ENCODE results near the gene TSTD2.

The TSTD2 gene

DNA sequence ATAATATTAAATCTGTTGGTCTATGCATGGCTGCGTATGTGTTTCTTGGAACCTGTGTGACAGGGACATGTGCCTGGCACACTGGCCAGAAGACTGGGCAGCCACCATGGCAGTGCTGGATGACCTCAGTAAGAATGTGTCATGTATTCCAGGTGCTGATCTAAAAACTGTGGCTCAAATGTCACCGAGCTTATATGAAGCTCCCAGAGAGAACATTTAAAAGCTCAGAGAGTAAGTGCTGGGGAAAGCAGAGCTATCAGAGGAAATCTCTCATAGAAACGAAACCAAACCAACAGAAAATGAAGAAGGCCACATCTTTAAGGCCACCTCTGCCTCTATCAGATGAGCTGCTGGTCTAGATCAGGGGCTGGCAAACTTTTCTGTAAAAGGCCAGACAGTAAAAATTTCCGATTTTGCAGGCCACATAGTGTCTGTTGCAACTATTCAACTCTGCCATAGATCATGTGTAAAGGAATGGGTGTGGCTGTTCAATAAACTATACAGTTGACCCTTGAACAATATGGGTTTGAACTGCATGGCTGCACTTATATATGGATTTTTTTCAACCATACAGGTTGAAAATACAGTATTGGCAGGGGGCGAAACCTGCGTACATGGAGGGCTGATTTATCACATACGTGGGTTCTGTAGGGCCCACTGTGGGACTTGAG lies 31.8 kb downstream of the TSTD2 start:
- H3K36me3 ChIP-seq (ENCODE audit: control insufficient read depth, insufficient read depth, low read length): peaks cover 10% of the 10 kb centered on the region
- no peak overlapping the region for H3K27ac ChIP-seq (ENCODE audit: low read depth, low read length)
- H2BK120ac ChIP-seq (ENCODE audit: low read depth, low read length): no peak overlapping the region
- H4K8ac ChIP-seq (ENCODE audit: low read depth, low read length): no peak overlapping the region
- H3K79me2 ChIP-seq (ENCODE audit: control insufficient read depth, insufficient read depth, low read length): no peaks in the 10 kb centered on the region
- no CpG with 5 or more reads among the region's 7 CpGs for WGBS (ENCODE audit: extremely low coverage, insufficient coverage, low lambda C conversion rate)
- no peak overlapping the region for H3K18ac ChIP-seq (ENCODE audit: low read length)
- H3K4me3 ChIP-seq (ENCODE audit: low read length): no peak overlapping the region
- H3K4ac ChIP-seq (ENCODE audit: low read depth, low read length): no peak overlapping the region
- no peaks in the 10 kb centered on the region for H3K4me1 ChIP-seq (ENCODE audit: control insufficient read depth, low read depth, low read length)
- no peak overlapping the region for H3K4me2 ChIP-seq (ENCODE audit: low read length)
- H2BK5ac ChIP-seq (ENCODE audit: low read length): no peak overlapping the region
- DNase-seq: no peak
- no peak overlapping the region for H4K5ac ChIP-seq (ENCODE audit: low read length)
- H3K27me3 ChIP-seq (ENCODE audit: insufficient read depth, low read length, poor library complexity): no peaks in the 10 kb centered on the region
- no peak overlapping the region for H3K9ac ChIP-seq (ENCODE audit: low read length)
- H3K56ac ChIP-seq (ENCODE audit: low read length): no peak overlapping the region
- no peak overlapping the region for H2BK15ac ChIP-seq (replicated peaks; ENCODE audit: low read depth)
- no peak overlapping the region for H3K23ac ChIP-seq (ENCODE audit: low read length)
- H2AK5ac ChIP-seq (ENCODE audit: low read length): no peak overlapping the region
- no peaks in the 10 kb centered on the region for H3K79me1 ChIP-seq (ENCODE audit: low read length)

DNA sequence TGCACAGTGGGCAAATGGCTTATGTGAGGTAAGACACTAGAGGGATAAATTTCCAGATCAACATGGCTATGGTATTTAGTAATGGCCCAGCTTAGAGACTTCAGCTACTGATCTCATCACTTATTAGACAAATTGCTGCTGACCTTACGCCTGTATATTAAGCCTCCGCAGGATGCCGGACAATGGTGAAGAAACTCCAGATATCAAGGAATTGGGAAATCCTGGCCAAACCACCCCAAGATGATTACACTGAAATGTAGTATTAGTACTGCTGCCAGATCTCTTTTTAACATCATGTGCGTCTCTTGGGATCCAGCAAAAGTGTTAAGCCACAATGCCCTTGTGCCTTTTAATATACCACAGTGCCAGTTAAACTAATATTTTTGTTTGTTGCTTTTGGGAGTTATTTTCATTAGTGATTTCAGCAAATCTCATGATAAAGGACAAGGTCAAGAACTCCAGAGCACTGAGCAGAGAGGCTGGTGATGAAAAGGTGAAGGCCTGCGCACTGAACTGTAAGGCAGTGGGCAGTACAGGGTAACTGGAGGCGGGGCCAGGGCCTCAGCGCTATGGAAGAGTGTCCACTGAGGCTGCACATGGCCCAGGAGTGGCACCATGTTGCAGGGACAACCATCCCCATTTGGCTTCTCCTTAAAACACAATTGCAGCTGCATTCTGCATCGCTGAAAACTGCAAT lies 32.5 kb downstream of the TSTD2 start:
- Histone ChIP-seq H3K4me3 (ENCODE audit: low read length) (no peak overlapping the region), H2BK15ac (replicated peaks; ENCODE audit: low read depth) (no peak overlapping the region), H3K4me1 (ENCODE audit: control insufficient read depth, low read depth, low read length) (no peaks in the 10 kb centered on the region), H3K27me3 (ENCODE audit: insufficient read depth, low read length, poor library complexity) (no peaks in the 10 kb centered on the region), H3K27ac (ENCODE audit: low read depth, low read length) (no peak overlapping the region), H4K8ac (ENCODE audit: low read depth, low read length) (no peak overlapping the region), H2AK5ac (ENCODE audit: low read length) (no peak overlapping the region), H3K36me3 (ENCODE audit: control insufficient read depth, insufficient read depth, low read length) (peaks cover 10% of the 10 kb centered on the region), H3K56ac (ENCODE audit: low read length) (no peak overlapping the region), H3K79me1 (ENCODE audit: low read length) (no peaks in the 10 kb centered on the region), H3K9ac (ENCODE audit: low read length) (no peak overlapping the region), H3K4me2 (ENCODE audit: low read length) (no peak overlapping the region), H2BK5ac (ENCODE audit: low read length) (no peak overlapping the region), H3K4ac (ENCODE audit: low read depth, low read length) (no peak overlapping the region), H3K18ac (ENCODE audit: low read length) (no peak overlapping the region), H3K23ac (ENCODE audit: low read length) (no peak overlapping the region), H3K79me2 (ENCODE audit: control insufficient read depth, insufficient read depth, low read length) (no peaks in the 10 kb centered on the region), H2BK120ac (ENCODE audit: low read depth, low read length) (no peak overlapping the region), H4K5ac (ENCODE audit: low read length) (no peak overlapping the region)
- WGBS (ENCODE audit: extremely low coverage, insufficient coverage, low lambda C conversion rate): no CpG with 5 or more reads among the region's 8 CpGs
- DNase-seq: no peak

DNA sequence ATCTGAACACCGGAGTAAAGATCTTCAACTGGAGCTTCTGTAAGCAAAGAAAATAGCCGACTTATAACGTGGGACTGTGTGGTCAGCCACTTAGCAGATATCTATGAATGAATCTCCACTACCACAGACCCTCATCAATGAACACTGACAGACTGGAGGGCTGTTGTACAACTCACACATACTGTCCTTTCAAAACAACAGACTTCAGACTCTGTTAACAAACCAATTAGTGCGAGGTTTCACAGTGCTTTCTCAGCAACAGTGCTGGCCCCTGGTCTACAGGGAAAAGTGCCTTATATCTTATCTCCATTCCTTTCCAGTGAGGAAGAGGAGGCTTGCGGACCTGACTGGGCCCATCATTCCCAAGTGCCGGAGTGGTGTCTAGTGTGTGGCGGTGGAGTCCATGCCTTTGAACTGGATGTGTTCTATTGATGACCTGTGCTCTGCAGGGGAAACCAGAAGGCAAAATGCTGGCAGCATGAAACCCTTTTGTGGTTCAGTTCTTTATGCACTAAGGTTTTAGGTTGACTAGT lies 33.8 kb downstream of the TSTD2 start:
- Histone ChIP-seq H3K23ac (ENCODE audit: low read length) (no peak overlapping the region), H4K8ac (ENCODE audit: low read depth, low read length) (no peak overlapping the region), H3K56ac (ENCODE audit: low read length) (no peak overlapping the region), H3K27ac (ENCODE audit: low read depth, low read length) (no peak overlapping the region), H2AK5ac (ENCODE audit: low read length) (no peak overlapping the region), H3K27me3 (ENCODE audit: insufficient read depth, low read length, poor library complexity) (no peaks in the 10 kb centered on the region), H3K79me2 (ENCODE audit: control insufficient read depth, insufficient read depth, low read length) (no peaks in the 10 kb centered on the region), H3K4me1 (ENCODE audit: control insufficient read depth, low read depth, low read length) (no peaks in the 10 kb centered on the region), H3K4ac (ENCODE audit: low read depth, low read length) (no peak overlapping the region), H4K5ac (ENCODE audit: low read length) (no peak overlapping the region), H3K18ac (ENCODE audit: low read length) (no peak overlapping the region), H2BK15ac (replicated peaks; ENCODE audit: low read depth) (no peak overlapping the region), H3K36me3 (ENCODE audit: control insufficient read depth, insufficient read depth, low read length) (peaks cover 10% of the 10 kb centered on the region), H2BK120ac (ENCODE audit: low read depth, low read length) (no peak overlapping the region), H3K4me3 (ENCODE audit: low read length) (no peak overlapping the region), H3K79me1 (ENCODE audit: low read length) (no peaks in the 10 kb centered on the region), H3K4me2 (ENCODE audit: low read length) (no peak overlapping the region), H2BK5ac (ENCODE audit: low read length) (no peak overlapping the region), H3K9ac (ENCODE audit: low read length) (no peak overlapping the region)
- DNase-seq: peak; percentile 27
- WGBS (ENCODE audit: extremely low coverage, insufficient coverage, low lambda C conversion rate): no CpG with 5 or more reads among the region's 7 CpGs

DNA sequence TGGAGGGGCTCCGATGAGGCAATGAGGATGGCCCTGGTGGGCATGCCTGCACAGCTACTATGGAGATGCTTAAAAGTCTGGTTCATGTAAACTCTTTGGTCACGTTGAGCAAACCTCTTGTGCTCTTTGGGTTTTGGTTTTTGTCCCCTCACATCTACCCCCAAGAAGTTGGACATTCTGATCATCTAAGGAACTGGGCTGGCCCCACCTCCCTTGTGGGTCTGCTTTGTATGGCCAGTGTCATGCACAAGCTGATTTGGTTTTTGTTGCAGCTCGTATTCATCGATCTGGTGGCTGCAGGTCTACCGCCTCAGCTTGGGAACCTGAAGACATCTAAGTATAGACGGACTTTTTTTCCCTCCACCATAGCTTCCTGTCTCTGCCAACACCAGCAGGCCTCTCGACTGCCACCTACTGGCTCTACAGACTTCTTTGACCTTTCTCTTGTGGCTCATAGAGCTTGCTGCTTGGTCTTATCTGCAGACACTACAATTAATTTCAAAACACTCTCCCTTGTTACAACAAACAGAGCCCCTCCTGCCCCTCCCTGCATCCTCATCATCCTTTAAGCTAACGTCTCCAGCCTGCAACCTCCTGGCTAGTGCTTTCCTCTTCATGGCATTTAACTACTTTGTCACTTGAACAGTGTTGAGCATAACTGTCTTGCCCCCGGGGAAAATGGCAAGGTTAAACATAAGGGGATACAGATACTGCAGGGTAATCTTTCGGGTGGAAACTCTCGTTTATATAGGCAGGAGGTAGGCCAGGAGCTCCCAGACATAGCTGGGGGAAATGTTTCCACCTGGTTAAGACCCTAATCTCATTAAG lies 34.5 kb downstream of the TSTD2 start:
- H3K23ac ChIP-seq (ENCODE audit: low read length): no peak overlapping the region
- H3K18ac ChIP-seq (ENCODE audit: low read length): no peak overlapping the region
- DNase-seq: peak; percentile 91
- H3K4me3 ChIP-seq (ENCODE audit: low read length): no peak overlapping the region
- H4K8ac ChIP-seq (ENCODE audit: low read depth, low read length): no peak overlapping the region
- H3K27ac ChIP-seq (ENCODE audit: low read depth, low read length): no peak overlapping the region
- H3K79me1 ChIP-seq (ENCODE audit: low read length): no peaks in the 10 kb centered on the region
- H3K4me1 ChIP-seq (ENCODE audit: control insufficient read depth, low read depth, low read length): no peaks in the 10 kb centered on the region
- no peaks in the 10 kb centered on the region for H3K79me2 ChIP-seq (ENCODE audit: control insufficient read depth, insufficient read depth, low read length)
- no peak overlapping the region for H3K4me2 ChIP-seq (ENCODE audit: low read length)
- peaks cover 10% of the 10 kb centered on the region for H3K36me3 ChIP-seq (ENCODE audit: control insufficient read depth, insufficient read depth, low read length)
- H2AK5ac ChIP-seq (ENCODE audit: low read length): no peak overlapping the region
- no CpG with 5 or more reads among the region's 11 CpGs for WGBS (ENCODE audit: extremely low coverage, insufficient coverage, low lambda C conversion rate)
- H2BK5ac ChIP-seq (ENCODE audit: low read length): no peak overlapping the region
- no peak overlapping the region for H4K5ac ChIP-seq (ENCODE audit: low read length)
- no peaks in the 10 kb centered on the region for H3K27me3 ChIP-seq (ENCODE audit: insufficient read depth, low read length, poor library complexity)
- no peak overlapping the region for H2BK15ac ChIP-seq (replicated peaks; ENCODE audit: low read depth)
- peak overlapping the region; percentile 44 for H3K9ac ChIP-seq (ENCODE audit: low read length)
- H3K4ac ChIP-seq (ENCODE audit: low read depth, low read length): no peak overlapping the region
- peak overlapping the region; percentile 78 for H3K56ac ChIP-seq (ENCODE audit: low read length)
- H2BK120ac ChIP-seq (ENCODE audit: low read depth, low read length): no peak overlapping the region

DNA sequence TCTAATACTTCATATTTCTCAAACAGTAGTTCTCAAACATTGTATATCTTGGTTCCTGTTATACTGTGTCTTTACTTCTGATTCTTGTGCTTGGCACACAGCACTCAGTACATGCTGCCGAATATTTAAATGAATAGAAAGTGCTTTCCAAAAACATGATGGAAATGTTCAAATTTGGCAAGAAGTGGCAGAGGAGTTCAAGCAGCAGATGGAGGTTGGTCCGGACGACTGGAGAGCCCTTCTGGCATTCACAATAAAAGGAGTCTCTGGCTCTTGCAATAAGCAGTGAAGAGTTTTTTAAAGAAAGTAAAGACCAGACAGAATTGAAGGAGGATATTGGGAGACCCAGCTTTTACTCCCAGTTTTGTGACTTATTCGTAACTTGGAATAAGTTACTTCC lies 36.3 kb downstream of the TSTD2 start:
- DNase-seq: no peak
- H2BK15ac ChIP-seq (replicated peaks; ENCODE audit: low read depth): no peak overlapping the region

More for the DNA sequence above, 36.3 kb downstream of the TSTD2 start:
- H4K8ac ChIP-seq (ENCODE audit: low read depth, low read length): no peak overlapping the region
- no CpG with 5 or more reads among the region's 4 CpGs for WGBS (ENCODE audit: extremely low coverage, insufficient coverage, low lambda C conversion rate)
- peaks cover 8% of the 10 kb centered on the region for H3K36me3 ChIP-seq (ENCODE audit: control insufficient read depth, insufficient read depth, low read length)
- no peak overlapping the region for H4K5ac ChIP-seq (ENCODE audit: low read length)
- H3K79me2 ChIP-seq (ENCODE audit: control insufficient read depth, insufficient read depth, low read length): no peaks in the 10 kb centered on the region
- H2BK5ac ChIP-seq (ENCODE audit: low read length): no peak overlapping the region
- H2BK120ac ChIP-seq (ENCODE audit: low read depth, low read length): no peak overlapping the region
- no peak overlapping the region for H3K27ac ChIP-seq (ENCODE audit: low read depth, low read length)
- H3K56ac ChIP-seq (ENCODE audit: low read length): no peak overlapping the region
- H3K27me3 ChIP-seq (ENCODE audit: insufficient read depth, low read length, poor library complexity): no peaks in the 10 kb centered on the region
- H3K18ac ChIP-seq (ENCODE audit: low read length): no peak overlapping the region
- H3K79me1 ChIP-seq (ENCODE audit: low read length): no peaks in the 10 kb centered on the region
- H3K9ac ChIP-seq (ENCODE audit: low read length): no peak overlapping the region
- no peak overlapping the region for H3K4me3 ChIP-seq (ENCODE audit: low read length)
- H3K4me2 ChIP-seq (ENCODE audit: low read length): no peak overlapping the region
- no peaks in the 10 kb centered on the region for H3K4me1 ChIP-seq (ENCODE audit: control insufficient read depth, low read depth, low read length)
- no peak overlapping the region for H3K23ac ChIP-seq (ENCODE audit: low read length)
- H2AK5ac ChIP-seq (ENCODE audit: low read length): no peak overlapping the region
- no peak overlapping the region for H3K4ac ChIP-seq (ENCODE audit: low read depth, low read length)
